MM.1S (cell line): Measurements from ENCODE around the gene BHLHE41.

Source experiments
- CTCF ChIP-seq: fragments of 300-600 bp; sonication (generic); IDR thresholded peaks from 2 replicates; pipeline ENCODE4 v1.5.1; 2016; ENCODE audit warnings: antibody characterized with exemption, low read length, mixed read lengths
- EZH2 ChIP-seq: fragments of 300-600 bp; sonication (generic); optimal IDR thresholded peaks from 2 replicates; pipeline ENCODE3; 2017; ENCODE audit warnings: low read depth, mild to moderate bottlenecking, antibody characterized with exemption, low read length, mixed read lengths
- EZH2phosphoT487 ChIP-seq: fragments of 300-600 bp; sonication (generic); IDR thresholded peaks from 2 replicates; pipeline ENCODE4 v1.6.1; 2018; ENCODE audit warnings: antibody characterized with exemption, low read length

- TF ChIP-seq EZH2 (no peak), CTCF (no peak), EZH2phosphoT487 (no peak)
Observed at GRCh38 chr12:26092346-26093105, 32.3 kb downstream of the BHLHE41 start.
